Loucy (cell line): ENCODE results near the gene GNAI3.

Experiments
- EZH2phosphoT487 ChIP-seq: fragments of 200-600 bp; IDR thresholded peaks from 2 replicates; pipeline ENCODE4 v1.6.1; 2018; ENCODE audit warnings: antibody characterized with exemption, mild to moderate bottlenecking, moderate library complexity, borderline replicate concordance
- TF ChIP-seq, protein P1 (sequence below): fragments of 200-600 bp; sonication (generic); conservative IDR thresholded peaks from 2 replicates; pipeline ENCODE4 v1.5.1; 2014; ENCODE audit warnings: mild to moderate bottlenecking, antibody characterized with exemption, low read length

DNA sequence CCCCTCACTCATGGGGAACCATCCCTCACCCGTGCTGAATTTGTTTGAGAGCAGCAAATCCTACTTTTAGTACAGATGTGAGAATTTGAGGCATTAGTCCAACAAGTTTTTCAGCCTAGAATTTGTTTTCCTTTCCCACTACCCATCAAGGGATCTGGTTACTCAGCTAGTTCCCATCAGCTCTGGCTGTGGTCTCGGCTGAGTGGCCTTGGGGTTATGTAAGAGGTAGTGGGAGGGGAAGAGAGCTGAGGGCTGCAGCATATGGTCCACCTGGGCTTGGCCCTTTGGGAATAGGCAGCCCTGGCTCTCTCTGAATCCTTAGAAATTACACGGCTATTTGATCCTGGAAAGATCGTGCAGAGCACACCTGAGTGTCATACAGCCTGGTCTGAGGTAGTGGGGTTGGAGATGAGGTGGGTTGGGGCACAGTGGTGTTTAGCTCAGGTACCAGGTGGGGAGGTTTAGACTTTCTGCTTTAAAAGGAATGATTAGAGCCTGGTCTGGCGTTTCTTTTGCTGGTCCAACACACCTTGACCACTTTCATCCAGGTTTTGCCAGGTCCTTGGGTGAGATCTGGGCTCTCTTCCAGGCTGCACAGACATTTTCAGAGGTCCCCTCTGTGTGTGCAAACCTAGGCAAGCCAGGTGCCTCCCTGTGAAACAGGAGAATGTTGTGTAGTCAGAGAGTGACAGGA, 111.7 kb downstream of the GNAI3 start:
- TF ChIP-seq, protein P1, sequence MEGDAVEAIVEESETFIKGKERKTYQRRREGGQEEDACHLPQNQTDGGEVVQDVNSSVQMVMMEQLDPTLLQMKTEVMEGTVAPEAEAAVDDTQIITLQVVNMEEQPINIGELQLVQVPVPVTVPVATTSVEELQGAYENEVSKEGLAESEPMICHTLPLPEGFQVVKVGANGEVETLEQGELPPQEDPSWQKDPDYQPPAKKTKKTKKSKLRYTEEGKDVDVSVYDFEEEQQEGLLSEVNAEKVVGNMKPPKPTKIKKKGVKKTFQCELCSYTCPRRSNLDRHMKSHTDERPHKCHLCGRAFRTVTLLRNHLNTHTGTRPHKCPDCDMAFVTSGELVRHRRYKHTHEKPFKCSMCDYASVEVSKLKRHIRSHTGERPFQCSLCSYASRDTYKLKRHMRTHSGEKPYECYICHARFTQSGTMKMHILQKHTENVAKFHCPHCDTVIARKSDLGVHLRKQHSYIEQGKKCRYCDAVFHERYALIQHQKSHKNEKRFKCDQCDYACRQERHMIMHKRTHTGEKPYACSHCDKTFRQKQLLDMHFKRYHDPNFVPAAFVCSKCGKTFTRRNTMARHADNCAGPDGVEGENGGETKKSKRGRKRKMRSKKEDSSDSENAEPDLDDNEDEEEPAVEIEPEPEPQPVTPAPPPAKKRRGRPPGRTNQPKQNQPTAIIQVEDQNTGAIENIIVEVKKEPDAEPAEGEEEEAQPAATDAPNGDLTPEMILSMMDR: no peak
- no peak for TF ChIP-seq EZH2phosphoT487
